Measurements from ENCODE around the gene MYL12A.
"Not testable (repeated sequence)": the region's sequence is repeated elsewhere in the genome, so short reads cannot be mapped to it uniquely, and the experiment has no call there.

MYL12A gene

DNA sequence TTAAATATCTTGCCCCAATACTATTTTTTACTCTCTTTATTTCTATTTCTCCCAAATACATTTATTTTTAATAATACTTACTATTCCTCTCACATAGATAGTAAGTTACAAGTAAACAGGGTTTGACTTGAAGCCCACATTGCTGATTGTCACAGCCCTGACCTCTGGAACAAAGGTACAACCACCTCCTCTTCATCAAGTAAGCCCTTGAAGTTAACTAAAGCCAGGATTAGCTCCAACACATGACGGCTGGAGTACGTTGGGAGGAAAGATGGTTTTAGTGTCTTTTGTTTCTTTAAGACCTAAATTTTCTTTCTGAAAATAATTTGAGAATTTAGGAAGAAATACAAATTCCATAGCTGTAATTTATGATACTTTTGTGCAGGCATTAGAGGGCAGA lies 28.8 kb upstream of the MYL12A start:
- TF ChIP-seq, protein P1, sequence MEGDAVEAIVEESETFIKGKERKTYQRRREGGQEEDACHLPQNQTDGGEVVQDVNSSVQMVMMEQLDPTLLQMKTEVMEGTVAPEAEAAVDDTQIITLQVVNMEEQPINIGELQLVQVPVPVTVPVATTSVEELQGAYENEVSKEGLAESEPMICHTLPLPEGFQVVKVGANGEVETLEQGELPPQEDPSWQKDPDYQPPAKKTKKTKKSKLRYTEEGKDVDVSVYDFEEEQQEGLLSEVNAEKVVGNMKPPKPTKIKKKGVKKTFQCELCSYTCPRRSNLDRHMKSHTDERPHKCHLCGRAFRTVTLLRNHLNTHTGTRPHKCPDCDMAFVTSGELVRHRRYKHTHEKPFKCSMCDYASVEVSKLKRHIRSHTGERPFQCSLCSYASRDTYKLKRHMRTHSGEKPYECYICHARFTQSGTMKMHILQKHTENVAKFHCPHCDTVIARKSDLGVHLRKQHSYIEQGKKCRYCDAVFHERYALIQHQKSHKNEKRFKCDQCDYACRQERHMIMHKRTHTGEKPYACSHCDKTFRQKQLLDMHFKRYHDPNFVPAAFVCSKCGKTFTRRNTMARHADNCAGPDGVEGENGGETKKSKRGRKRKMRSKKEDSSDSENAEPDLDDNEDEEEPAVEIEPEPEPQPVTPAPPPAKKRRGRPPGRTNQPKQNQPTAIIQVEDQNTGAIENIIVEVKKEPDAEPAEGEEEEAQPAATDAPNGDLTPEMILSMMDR (IDR thresholded peaks at IDR 0.05; ENCODE audit: low read depth, low read length, missing control alignments): no peak
- no peak for DNase-seq (ENCODE audit: low read depth)
- in situ Hi-C loops (cut with HindIII; ENCODE audit: low sequenced_read_pairs): no loop called here
- no peak overlapping the region for H3K4me3 ChIP-seq (ENCODE audit: low read depth, low read length)

GRCh38 chr18:3219241-3219630 lies 28.4 kb upstream of the MYL12A start:
- DNase-seq (ENCODE audit: low read depth): no peak
- no peak overlapping the region for H3K4me3 ChIP-seq (ENCODE audit: low read depth, low read length)
- in situ Hi-C loops (cut with HindIII; ENCODE audit: low sequenced_read_pairs): no loop called here
- TF ChIP-seq, protein P1 (IDR thresholded peaks at IDR 0.05; ENCODE audit: low read depth, low read length, missing control alignments): no peak

DNA sequence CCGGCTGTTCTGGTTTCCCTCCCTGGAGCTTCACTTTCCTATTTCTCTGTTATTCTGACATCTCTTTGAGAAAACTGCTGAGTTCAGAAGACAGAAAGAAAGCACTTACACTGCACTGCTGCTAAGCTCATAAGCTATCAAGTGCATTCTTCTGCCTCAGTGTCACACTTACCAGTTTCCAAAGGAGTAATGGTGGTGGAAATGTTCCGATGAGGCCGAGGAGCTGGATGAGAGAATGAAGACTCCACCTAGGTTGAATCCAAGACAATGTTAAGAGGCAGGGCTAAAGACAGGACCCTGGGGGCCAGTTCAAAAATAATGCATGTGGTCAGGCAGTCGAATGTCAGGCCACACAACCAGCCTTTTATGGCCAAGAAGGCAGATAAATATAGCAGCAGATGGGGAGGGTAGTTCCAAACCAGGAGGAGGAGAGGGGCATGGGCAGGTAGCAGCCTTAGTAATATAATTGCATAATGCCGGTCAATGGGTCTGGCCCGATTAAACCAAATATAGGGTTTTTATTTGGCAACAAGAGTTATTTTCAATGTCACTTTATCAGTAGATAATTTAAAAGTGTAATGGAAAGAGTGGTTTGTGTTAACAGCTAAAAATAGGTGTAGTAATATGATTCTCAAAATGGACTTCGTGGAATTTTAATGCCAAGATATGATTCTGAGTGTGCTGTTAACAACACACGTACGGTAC lies 27.8 kb upstream of the MYL12A start, which contains the start of gene MYOM1:
MYOM1 (minus strand) TSS at position 338 of the 705 bp plus-strand sequence. CDS start 4,745 bp downstream, outside the sequence.
- TF ChIP-seq, protein P1 (IDR thresholded peaks at IDR 0.05; ENCODE audit: low read depth, low read length, missing control alignments): no peak
- no peak for DNase-seq (ENCODE audit: low read depth)
- in situ Hi-C loops (cut with HindIII; ENCODE audit: low sequenced_read_pairs): no loop called here
- H3K4me3 ChIP-seq (ENCODE audit: low read depth, low read length): no peak within 1 kb of the TSS

GRCh38 chr18:3220868-3221267 lies 26.7 kb upstream of the MYL12A start:
- in situ Hi-C loops (cut with HindIII; ENCODE audit: low sequenced_read_pairs); H3K4me3 ChIP-seq (ENCODE audit: low read depth, low read length); DNase-seq (ENCODE audit: low read depth): not testable (repeated sequence)

DNA sequence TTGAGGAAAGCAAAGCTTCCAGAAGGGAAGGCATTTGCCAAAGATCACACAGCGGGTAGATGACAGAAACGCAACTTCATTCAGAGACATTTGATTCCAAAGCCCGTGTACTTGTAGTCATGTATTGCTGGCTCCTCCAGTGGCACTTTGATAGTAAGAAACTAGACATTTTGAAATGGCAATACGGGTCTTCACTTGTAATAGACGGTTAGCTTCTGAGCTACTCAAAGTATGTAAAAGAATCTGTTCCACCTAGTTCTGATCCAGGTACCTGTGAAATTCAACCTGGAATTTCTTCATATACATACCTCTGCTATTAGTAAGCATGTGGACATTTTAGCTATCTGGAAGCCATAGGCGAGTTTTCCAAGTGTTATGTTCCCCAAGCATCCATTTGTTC lies 26.1 kb upstream of the MYL12A start:
- no peak for DNase-seq (ENCODE audit: low read depth)
- TF ChIP-seq, protein P1 (IDR thresholded peaks at IDR 0.05; ENCODE audit: low read depth, low read length, missing control alignments): no peak

GRCh38 chr18:3223356-3223755 lies 24.2 kb upstream of the MYL12A start:
- TF ChIP-seq, protein P1 (IDR thresholded peaks at IDR 0.05; ENCODE audit: low read depth, low read length, missing control alignments): no peak
- in situ Hi-C loops (cut with HindIII; ENCODE audit: low sequenced_read_pairs): no loop called here
- no peak overlapping the region for H3K4me3 ChIP-seq (ENCODE audit: low read depth, low read length)
- DNase-seq (ENCODE audit: low read depth): no peak

More for the DNA sequence above, 26.1 kb upstream of the MYL12A start:
- in situ Hi-C loops (cut with HindIII; ENCODE audit: low sequenced_read_pairs): no loop called here
- no peak overlapping the region for H3K4me3 ChIP-seq (ENCODE audit: low read depth, low read length)

- in situ Hi-C loops (cut with HindIII; ENCODE audit: low sequenced_read_pairs): no loop called here
- TF ChIP-seq, protein P1 (IDR thresholded peaks at IDR 0.05; ENCODE audit: low read depth, low read length, missing control alignments): no peak
- DNase-seq (ENCODE audit: low read depth): no peak
- H3K4me3 ChIP-seq (ENCODE audit: low read depth, low read length): no peak overlapping the region
Measured at GRCh38 chr18:3224223-3224622, 23.4 kb upstream of the MYL12A start.
